PC-9 (cell line): ENCODE results near the gene PGLYRP2. TPM values are rescaled to one million over a fixed set of nuclear protein-coding genes. Genes with fewer than 3 reads are reported as not detected.
A peak's percentile ranks its signal among the peaks of the same experiment; 100 is the strongest.

ENCODE experiments used
- BruUV-seq: library from RNA; stranded (reverse); fragments of 400-500 nt; replicated peaks from 2 replicates; lab custom pipeline; 2021; lab: Mats Ljungman, UMichigan
- CTCF ChIA-PET: fragments of 300-600 bp; sonication (Branson Sonifier 250); formaldehyde crosslinking; loops from one replicate; lab custom pipeline; 2022; ENCODE audit warnings: antibody characterized with exemption; lab: Charles Lee
- POLR2A ChIA-PET: fragments of 300-600 bp; sonication (Branson Sonifier 250); formaldehyde crosslinking; loops from one replicate; lab custom pipeline; 2022; ENCODE audit warnings: antibody characterized with exemption; ENCODE audit not compliant: unreplicated experiment; lab: Charles Lee
- DNase-seq, 2 experiments: peaks; one replicate each; pipeline versions ENCODE4 v3.0.0 to v3.0.0-alpha.2; 2015 to 2022; ENCODE audit warnings: mixed read lengths in 1 of 2
- H2AFZ ChIP-seq: fragments of 200-600 bp; sonication (generic); 2 replicates; pipeline ENCODE4 v1.8.1; 2017; ENCODE audit warnings: antibody characterized with exemption
- H3F3A ChIP-seq: fragments of 200-600 bp; sonication (generic); 2 replicates; pipeline ENCODE4 v1.8.1; 2017; ENCODE audit warnings: antibody characterized with exemption, mild to moderate bottlenecking, low read depth; ENCODE audit not compliant: insufficient read depth
- H3K27ac ChIP-seq: fragments of 200-600 bp; sonication (generic); 2 replicates; pipeline ENCODE4 v1.6.1; 2016; ENCODE audit warnings: mixed run types
- H3K27me3 ChIP-seq: fragments of 200-600 bp; sonication (generic); 2 replicates; pipeline ENCODE4 v1.6.1; 2016; ENCODE audit warnings: low read depth, mixed run types; ENCODE audit not compliant: insufficient read depth
- H3K36me3 ChIP-seq: fragments of 200-600 bp; sonication (generic); 2 replicates; pipeline ENCODE4 v1.6.1; 2016; ENCODE audit warnings: low read depth, mixed run types
- H3K4me1 ChIP-seq: fragments of 200-600 bp; sonication (generic); replicated peaks from 2 replicates; pipeline ENCODE4 v1.6.1; 2016; ENCODE audit warnings: mixed run types; ENCODE audit not compliant: insufficient read depth
- H3K4me2 ChIP-seq: fragments of 200-600 bp; sonication (generic); 2 replicates; pipeline ENCODE4 v1.6.1; 2017; ENCODE audit warnings: mixed run types
- H3K4me3 ChIP-seq: fragments of 200-600 bp; sonication (generic); 2 replicates; pipeline ENCODE4 v1.6.1; 2016; ENCODE audit warnings: mixed run types
- H3K79me2 ChIP-seq: fragments of 200-600 bp; sonication (generic); 2 replicates; pipeline ENCODE4 v1.6.1; 2017; ENCODE audit warnings: low read depth, mixed run types
- H3K9me2 ChIP-seq: fragments of 200-600 bp; sonication (generic); 2 replicates; pipeline ENCODE4 v1.8.1; 2017; ENCODE audit warnings: mild to moderate bottlenecking; ENCODE audit not compliant: insufficient read depth
- H3K9me3 ChIP-seq: fragments of 200-600 bp; sonication (generic); 2 replicates; pipeline ENCODE4 v1.8.1; 2016; ENCODE audit warnings: low read depth; ENCODE audit not compliant: insufficient read depth
- H4K20me1 ChIP-seq: fragments of 200-600 bp; sonication (generic); 2 replicates; pipeline ENCODE4 v1.8.1; 2017; ENCODE audit not compliant: insufficient read depth
- CTCF ChIP-seq: fragments of 200-600 bp; sonication (generic); conservative IDR thresholded peaks from 2 replicates; pipeline ENCODE4 v1.6.1; 2017; ENCODE audit warnings: mixed run types, antibody characterized with exemption, mild to moderate bottlenecking, moderate library complexity
- EZH2 ChIP-seq: fragments of 200-600 bp; sonication (generic); IDR thresholded peaks from 2 replicates; pipeline ENCODE4 v1.8.0; 2017; ENCODE audit warnings: antibody characterized with exemption, low read depth
- intact Hi-C: fragments of 100-400 bp; cut with micrococcal nuclease; formaldehyde crosslinking; loops from one replicate; pipeline ENCODE4 v1.10.0; 2022; ENCODE audit not compliant: unreplicated experiment
- total RNA-seq: library from RNA; stranded (reverse); gene quantifications from 2 replicates; pipeline ENCODE4 v1.2.3, GENCODE V29; 2021

PGLYRP2 gene
- total RNA-seq, 1 experiment from 2014 or later, result not detected

DNA sequence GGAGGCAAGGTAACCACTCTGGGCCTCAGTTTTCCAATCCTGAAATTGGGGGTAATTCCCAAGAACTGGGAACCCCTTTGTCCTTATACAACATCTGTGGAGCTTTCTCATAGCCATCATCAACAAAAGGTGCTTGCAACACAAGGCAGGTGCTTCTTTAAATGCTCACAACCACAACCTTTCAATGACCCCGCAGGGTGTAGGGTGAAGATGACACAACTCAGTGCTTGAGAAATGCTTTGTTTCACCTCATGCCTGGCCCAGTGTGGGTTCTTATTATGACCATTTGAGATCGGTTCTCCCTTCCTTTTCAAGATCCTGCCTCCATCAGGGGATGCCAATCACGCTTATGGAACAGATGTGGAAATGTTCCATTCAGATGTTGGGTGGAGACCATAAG, 38.0 kb downstream of the PGLYRP2 start:
- no peaks in the 10 kb centered on the region for H4K20me1 ChIP-seq
- H3K27me3 ChIP-seq, result no peaks in the 10 kb centered on the region
- no peak overlapping the region for H3K27ac ChIP-seq
- no peak overlapping the region for H3K4me2 ChIP-seq
- H3K9me3 ChIP-seq, result no peaks in the 10 kb centered on the region
- TF ChIP-seq CTCF (no peak), EZH2 (no peak)
- H3K4me1 ChIP-seq, result 0 out of 2 replicates have a peak, but pooled peaks cover 5% of the 10 kb centered on the region
- H2AFZ ChIP-seq, result no peak overlapping the region
- intact Hi-C loops, result no loop called here
- ChIA-PET CTCF (no interaction called here), POLR2A (no interaction called here)
- no peaks in the 10 kb centered on the region for H3F3A ChIP-seq
- H3K79me2 ChIP-seq, result no peaks in the 10 kb centered on the region
- DNase-seq, result peak in 1 of 2 experiments; percentile 31
- H3K9me2 ChIP-seq, result no peaks in the 10 kb centered on the region
- BruUV-seq, result no TSS peak
- no peaks in the 10 kb centered on the region for H3K36me3 ChIP-seq
- H3K4me3 ChIP-seq, result no peak overlapping the region

GRCh38 chr19:15439821-15440641, 39.3 kb downstream of the PGLYRP2 start:
- Histone ChIP-seq H3K27ac (no peak overlapping the region), H3F3A (no peaks in the 10 kb centered on the region), H4K20me1 (no peaks in the 10 kb centered on the region), H3K9me3 (no peaks in the 10 kb centered on the region), H3K9me2 (no peaks in the 10 kb centered on the region), H3K79me2 (no peaks in the 10 kb centered on the region), H3K36me3 (no peaks in the 10 kb centered on the region), H3K27me3 (no peaks in the 10 kb centered on the region), H3K4me2 (no peak overlapping the region), H2AFZ (no peak overlapping the region), H3K4me3 (no peak overlapping the region), H3K4me1 (0 out of 2 replicates have a peak, but pooled peaks cover 5% of the 10 kb centered on the region)
- no peak for TF ChIP-seq CTCF
- no peak for TF ChIP-seq EZH2
- CTCF ChIA-PET, result no interaction called here
- POLR2A ChIA-PET, result no interaction called here
- intact Hi-C loops, result no loop called here
- DNase-seq, result no peak
- no TSS peak for BruUV-seq

GRCh38 chr19:15439078-15439799, 40.1 kb downstream of the PGLYRP2 start:
- Histone ChIP-seq H3K36me3 (no peaks in the 10 kb centered on the region), H3K9me3 (no peaks in the 10 kb centered on the region), H4K20me1 (no peaks in the 10 kb centered on the region), H2AFZ (no peak overlapping the region), H3K9me2 (no peaks in the 10 kb centered on the region), H3K4me1 (0 out of 2 replicates have a peak, but pooled peaks cover 5% of the 10 kb centered on the region), H3K4me2 (no peak overlapping the region), H3K27me3 (no peaks in the 10 kb centered on the region), H3F3A (no peaks in the 10 kb centered on the region), H3K79me2 (no peaks in the 10 kb centered on the region), H3K4me3 (no peak overlapping the region), H3K27ac (no peak overlapping the region)
- CTCF ChIA-PET, result no interaction called here
- POLR2A ChIA-PET, result no interaction called here
- intact Hi-C loops, result no loop called here
- no peak for DNase-seq
- no TSS peak for BruUV-seq
- TF ChIP-seq EZH2 (no peak), CTCF (no peak)
